Motor neuron (in vitro differentiated cells): Measurements from ENCODE around the gene POLR3A. TPM values are rescaled to one million over a fixed set of nuclear protein-coding genes. Genes with fewer than 3 reads are reported as not detected.
A peak's percentile ranks its signal among the peaks of the same experiment; 100 is the strongest.

Experiments
- ATAC-seq, 8 experiments: fragments of 200-7000 bp; cut with Tn5 transposase; replicated peaks in 6 of 8; 2 replicates each; pipeline ENCODE4 v1.8.0; 2021; ENCODE audit warnings: mild to moderate bottlenecking in 8 of 8, moderate library complexity in 8 of 8
- H3K27ac ChIP-seq, 2 donors: fragments of 250-450 bp; sonication (Bioruptor Pico); 2 replicates each; pipeline ENCODE4 v1.9.0; 2021; ENCODE audit warnings: antibody characterized with exemption in 2 of 2, mild to moderate bottlenecking in 2 of 2, moderate library complexity in 1 of 2
- H3K4me1 ChIP-seq, 2 donors: fragments of 250-450 bp; sonication (Bioruptor Pico); replicated peaks in 1 of 2; 2 replicates each; pipeline ENCODE4 v1.6.1; 2021; ENCODE audit warnings: antibody characterized with exemption in 2 of 2, mild to moderate bottlenecking in 2 of 2, moderate library complexity in 1 of 2
- H3K4me3 ChIP-seq, 5 donors: fragments of 250-450 bp; sonication (Bioruptor Pico); 2 replicates each; pipeline ENCODE4 v1.9.0; 2021; ENCODE audit warnings: antibody characterized with exemption in 5 of 5, mild to moderate bottlenecking in 5 of 5, moderate library complexity in 4 of 5
- WGBS, 10 experiments: fragments of 450-650 bp; shearing (Covaris generic); methylation state at CpG; one replicate each; pipeline ENCODE4 v1.0.0; 2022; 5-methylcytosine and 5-hydroxymethylcytosine counted together
- in situ Hi-C, 9 experiments: fragments of 400-800 bp; cut with MboI; loops; one replicate each; pipeline ENCODE4 v1.15.0; 2021; ENCODE audit warnings: low sequenced_read_pairs in 9 of 9, low pct_unique_long_range_greater_than_20kb in 2 of 9; ENCODE audit not compliant: unreplicated experiment in 9 of 9
- total RNA-seq, 8 experiments: library from RNA; unstranded; fragments of 300-600 nt; gene quantifications; 2 replicates each; pipeline versions ENCODE4 v1.2.3 to v1.2.4, GENCODE V29; 2022

Gene POLR3A
- total RNA-seq, 8 experiments from 2014 or later, result 17.4 to 31.2 (median 24.1) TPM

GRCh38 chr10:77971804-77972144, 57.5 kb downstream of the POLR3A start:
- H3K4me1 ChIP-seq, result peaks cover 19 to 23% of the 10 kb centered on the region in 2 donors
- in situ Hi-C loops, result no loop called here
- no peak for ATAC-seq
- 71 to 100% (median 85%) methylated on average over 1 to 3 of the region's 3 CpGs; no CpG with 5 or more reads in 4 of the 10 experiments for WGBS, 10 experiments
- H3K4me3 ChIP-seq, result no peak overlapping the region
- no peak overlapping the region for H3K27ac ChIP-seq

GRCh38 chr10:77970869-77971803, 58.2 kb downstream of the POLR3A start:
- 29 to 78% (median 61%) methylated on average over 2 to 5 of the region's 7 CpGs; no CpG with 5 or more reads in 1 of the 10 experiments for WGBS, 10 experiments
- ATAC-seq, result peak in 3 of 8 experiments; percentile 77 to 91 (median 89)
- Histone ChIP-seq H3K4me3 (no peak overlapping the region), H3K27ac (no peak overlapping the region), H3K4me1 (peaks cover 23 to 24% of the 10 kb centered on the region in 2 donors)
- in situ Hi-C loops, result no loop called here

- 20 to 88% (median 74%) methylated on average over 1 to 3 of the region's 4 CpGs; no CpG with 5 or more reads in 6 of the 10 experiments for WGBS, 10 experiments
- Histone ChIP-seq H3K4me1 (peaks cover 23 to 24% of the 10 kb centered on the region in 2 donors), H3K4me3 (no peak overlapping the region), H3K27ac (peak overlapping the region; percentile 47 to 55)
- in situ Hi-C loops, result no loop called here
- no peak for ATAC-seq
Measured at GRCh38 chr10:77969114-77969513, 60.2 kb downstream of the POLR3A start.

- peak overlapping the region; percentile 52 to 72 for H3K27ac ChIP-seq
- WGBS, 10 experiments, result 17 to 58% (median 20%) methylated on average over 1 to 4 of the region's 8 CpGs; no CpG with 5 or more reads in 7 of the 10 experiments
- peaks cover 27 to 28% of the 10 kb centered on the region in 2 donors for H3K4me1 ChIP-seq
- peak in 5 of 8 experiments; percentile 73 to 88 (median 84) for ATAC-seq
- H3K4me3 ChIP-seq, result no peak overlapping the region
- in situ Hi-C loops, result no loop called here
Measured at GRCh38 chr10:77967611-77968022, 61.7 kb downstream of the POLR3A start.

- H3K4me3 ChIP-seq, result no peak overlapping the region
- ATAC-seq, result peak in 3 of 8 experiments; percentile 18 to 94 (median 93)
- H3K4me1 ChIP-seq, result peaks cover 32 to 34% of the 10 kb centered on the region in 2 donors
- H3K27ac ChIP-seq, result no peak overlapping the region
- 14 to 100% (median 93%) methylated on average over 1 to 5 of the region's 5 CpGs; no CpG with 5 or more reads in 2 of the 10 experiments for WGBS, 10 experiments
- in situ Hi-C loops, result no loop called here
Measured at GRCh38 chr10:77965294-77965693, 64.0 kb downstream of the POLR3A start.

GRCh38 chr10:77964811-77965210, 64.5 kb downstream of the POLR3A start:
- peaks cover 32 to 34% of the 10 kb centered on the region in 2 donors for H3K4me1 ChIP-seq
- no peak for ATAC-seq
- 0 to 100% (median 92%) methylated on average over 1 of the region's 1 CpG; no CpG with 5 or more reads in 2 of the 10 experiments for WGBS, 10 experiments
- no peak overlapping the region for H3K4me3 ChIP-seq
- no peak overlapping the region for H3K27ac ChIP-seq
- in situ Hi-C loops, result no loop called here

- Histone ChIP-seq H3K27ac (no peak overlapping the region), H3K4me1 (peaks cover 28 to 34% of the 10 kb centered on the region in 2 donors), H3K4me3 (no peak overlapping the region)
- no peak for ATAC-seq
- in situ Hi-C loops, result no loop called here
- WGBS, 10 experiments, result 76 to 100% (median 99%) methylated on average over 1 to 7 of the region's 7 CpGs; no CpG with 5 or more reads in 1 of the 10 experiments
Measured at GRCh38 chr10:77963901-77964300, 65.4 kb downstream of the POLR3A start.

GRCh38 chr10:77962350-77963146, 66.8 kb downstream of the POLR3A start:
- Histone ChIP-seq H3K4me1 (peaks cover 15 to 21% of the 10 kb centered on the region in 2 donors), H3K4me3 (no peak overlapping the region), H3K27ac (peak overlapping the region in 1 of 2 donors; percentile 11)
- 30 to 100% (median 78%) methylated on average over 1 to 5 of the region's 7 CpGs for WGBS, 10 experiments
- in situ Hi-C loops, result no loop called here
- ATAC-seq, result peak in 3 of 8 experiments; percentile 62 to 66 (median 62)

- WGBS, 10 experiments, result 83 to 100% (median 100%) methylated on average over 1 to 6 of the region's 6 CpGs; no CpG with 5 or more reads in 4 of the 10 experiments
- ATAC-seq, result no peak
- H3K4me3 ChIP-seq, result no peak overlapping the region
- H3K27ac ChIP-seq, result no peak overlapping the region
- H3K4me1 ChIP-seq, result peaks cover 8 to 14% of the 10 kb centered on the region in 2 donors
- in situ Hi-C loops, result no loop called here
Measured at GRCh38 chr10:77961668-77962067, 67.6 kb downstream of the POLR3A start.

GRCh38 chr10:77960829-77961329, 68.4 kb downstream of the POLR3A start:
- in situ Hi-C loops, result no loop called here
- ATAC-seq, result no peak
- 85 to 100% (median 96%) methylated on average over 1 to 6 of the region's 6 CpGs; no CpG with 5 or more reads in 2 of the 10 experiments for WGBS, 10 experiments
- H3K4me3 ChIP-seq, result no peak overlapping the region
- no peak overlapping the region for H3K27ac ChIP-seq
- peaks cover 8 to 11% of the 10 kb centered on the region in 2 donors for H3K4me1 ChIP-seq

- no peak for ATAC-seq
- Histone ChIP-seq H3K4me1 (peaks cover 8 to 11% of the 10 kb centered on the region in 2 donors), H3K4me3 (no peak overlapping the region), H3K27ac (no peak overlapping the region)
- WGBS, 10 experiments, result 43 to 100% (median 83%) methylated on average over 1 to 6 of the region's 8 CpGs
- in situ Hi-C loops, result no loop called here
Measured at GRCh38 chr10:77959887-77960455, 69.3 kb downstream of the POLR3A start.

- no peak overlapping the region for H3K27ac ChIP-seq
- WGBS, 10 experiments, result 0 to 100% (median 77%) methylated on average over 1 to 4 of the region's 4 CpGs
- in situ Hi-C loops, result no loop called here
Measured at GRCh38 chr10:77959384-77959783, 69.9 kb downstream of the POLR3A start.

More at GRCh38 chr10:77959384-77959783, 69.9 kb downstream of the POLR3A start:
- ATAC-seq, result no peak
- Histone ChIP-seq H3K4me1 (peaks cover 8 to 11% of the 10 kb centered on the region in 2 donors), H3K4me3 (no peak overlapping the region)
